Endodermal cell (in vitro differentiated cells): ENCODE results near the gene NBAS. TPM values are rescaled to one million over a fixed set of nuclear protein-coding genes. Genes with fewer than 3 reads are reported as not detected.

Source experiments
- DNase-seq: peaks from one replicate; pipeline ENCODE4 v3.0.0-alpha.2; 2017
- H3K27ac ChIP-seq: 2 replicates; pipeline ENCODE4 v1.5.1; 2013; ENCODE audit warnings: mild to moderate bottlenecking, low read depth, low read length, moderate library complexity
- H3K27me3 ChIP-seq: 2 replicates; pipeline ENCODE4 v1.6.1; 2013; ENCODE audit warnings: mild to moderate bottlenecking, low read length, moderate library complexity; ENCODE audit not compliant: insufficient read depth, control insufficient read depth, poor library complexity, severe bottlenecking
- H3K36me3 ChIP-seq: 2 replicates; pipeline ENCODE4 v1.7.0; 2013; ENCODE audit warnings: mild to moderate bottlenecking, low read length, moderate library complexity; ENCODE audit not compliant: control insufficient read depth, insufficient read depth
- H3K4me1 ChIP-seq: one replicate; pipeline ENCODE4 v1.7.0; 2013; ENCODE audit warnings: low read length; ENCODE audit not compliant: control insufficient read depth, insufficient read depth
- H3K4me3 ChIP-seq: 2 replicates; pipeline ENCODE4 v1.5.1; 2013; ENCODE audit warnings: mild to moderate bottlenecking, low read length, moderate library complexity
- H3K9ac ChIP-seq: 2 replicates; pipeline ENCODE4 v1.6.1; 2013; ENCODE audit warnings: mild to moderate bottlenecking, low read length, moderate library complexity; ENCODE audit not compliant: poor library complexity, severe bottlenecking; ENCODE audit errors: extremely low read depth
- H3K9me3 ChIP-seq: 2 replicates; pipeline ENCODE4 v1.6.1; 2013; ENCODE audit warnings: mild to moderate bottlenecking, low read length, moderate library complexity; ENCODE audit not compliant: control insufficient read depth
- H3K27ac Mint-ChIP-seq: 2 replicates; pipeline ENCODE4 v1.8.0; 2020; ENCODE audit warnings: mixed read lengths
- H3K27me3 Mint-ChIP-seq: 2 replicates; pipeline ENCODE4 v1.8.0; 2021; ENCODE audit warnings: mild to moderate bottlenecking, mixed read lengths; ENCODE audit not compliant: insufficient read depth
- H3K36me3 Mint-ChIP-seq: 2 replicates; pipeline ENCODE4 v1.8.0; 2020; ENCODE audit warnings: low read depth, mixed read lengths
- H3K4me1 Mint-ChIP-seq: 2 replicates; pipeline ENCODE4 v1.8.0; 2020; ENCODE audit warnings: mixed read lengths
- H3K4me3 Mint-ChIP-seq: 2 replicates; pipeline ENCODE4 v1.8.0; 2020; ENCODE audit warnings: mild to moderate bottlenecking, moderate library complexity, mixed read lengths
- H3K9me3 Mint-ChIP-seq: 2 replicates; pipeline ENCODE4 v1.8.0; 2020; ENCODE audit warnings: mild to moderate bottlenecking, mixed read lengths
- CTCF ChIP-seq: fragments of 200-600 bp; sonication (generic); conservative IDR thresholded peaks from 2 replicates; pipeline ENCODE4 v1.5.0; 2021; ENCODE audit warnings: antibody characterized with exemption, mild to moderate bottlenecking
- WGBS, 2 experiments: methylation state at CpG; one replicate each; pipeline versions ENCODE4 v1.1.5 to v1.1.7; 2013; ENCODE audit warnings: missing lambda C conversion rate in 2 of 2, mixed read lengths in 1 of 2; ENCODE audit not compliant: insufficient coverage in 1 of 2, insufficient read length in 1 of 2; 5-methylcytosine and 5-hydroxymethylcytosine counted together
- total RNA-seq, 2 donors: library from RNA; stranded (reverse); fragmentation: NEBNext Ultra II Directional in 1 of 2; extraction: Animal tissue kit (Norgen Biotek cat#: 25700) in 1 of 2; gene quantifications; 2 replicates in 1 of 2; 3 replicates in 1 of 2; pipeline ENCODE4 v1.2.1, GENCODE V29; 2021

The NBAS gene
- total RNA-seq, 2 donors from 2014 or later: 47.4 to 54.7 TPM

DNA sequence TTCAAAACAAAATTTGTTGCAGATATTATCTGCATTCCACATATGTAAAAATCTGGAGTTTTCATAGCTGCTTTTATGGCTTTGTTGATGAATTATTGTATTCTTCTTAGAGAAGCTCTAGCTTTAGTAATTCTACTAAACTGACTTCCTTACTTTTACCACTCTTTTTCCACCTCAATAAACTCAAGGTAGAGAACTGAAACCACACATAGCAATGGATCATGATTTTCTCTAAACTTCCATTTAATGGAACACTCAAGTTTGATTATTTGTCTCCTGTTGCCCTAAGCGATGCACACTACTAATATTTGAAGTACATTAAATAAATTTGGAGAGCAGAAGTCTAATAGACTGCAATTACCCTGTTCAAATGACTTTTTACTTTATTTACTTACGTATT lies 192.0 kb downstream of the NBAS start:
- no peak for TF ChIP-seq CTCF
- Mint-ChIP-seq H3K36me3 (peaks cover 19% of the 10 kb centered on the region), H3K4me1 (peaks cover 13% of the 10 kb centered on the region), H3K4me3 (no peak overlapping the region), H3K27ac (no peak overlapping the region), H3K9me3 (no peaks in the 10 kb centered on the region), H3K27me3 (no peaks in the 10 kb centered on the region)
- peaks cover 3% of the 10 kb centered on the region for H3K36me3 ChIP-seq
- WGBS, 2 experiments: 67 to 96% methylated on average over 1 to 2 of the region's 2 CpGs
- no peaks in the 10 kb centered on the region for H3K4me1 ChIP-seq
- no peak overlapping the region for H3K9ac ChIP-seq
- no peak for DNase-seq
- H3K9me3 ChIP-seq: no peaks in the 10 kb centered on the region
- no peak overlapping the region for H3K27ac ChIP-seq
- H3K4me3 ChIP-seq: no peak overlapping the region
- no peaks in the 10 kb centered on the region for H3K27me3 ChIP-seq

- TF ChIP-seq CTCF: no peak
- Mint-ChIP-seq H3K9me3 (no peaks in the 10 kb centered on the region), H3K36me3 (peaks cover 15% of the 10 kb centered on the region), H3K27me3 (no peaks in the 10 kb centered on the region), H3K4me1 (peaks cover 13% of the 10 kb centered on the region), H3K4me3 (no peak overlapping the region), H3K27ac (no peak overlapping the region)
- WGBS, 2 experiments: 91% methylated on average over 2 of the region's 2 CpGs; no CpG with 5 or more reads in 1 of the 2 experiments
- Histone ChIP-seq H3K4me3 (no peak overlapping the region), H3K4me1 (no peaks in the 10 kb centered on the region), H3K27me3 (no peaks in the 10 kb centered on the region), H3K9me3 (no peaks in the 10 kb centered on the region), H3K36me3 (peaks cover 3% of the 10 kb centered on the region), H3K9ac (no peak overlapping the region), H3K27ac (no peak overlapping the region)
- no peak for DNase-seq
These were observed 193.4 kb downstream of the NBAS start for GRCh38 chr2:15367715-15368114.

- no peak overlapping the region for H3K9ac ChIP-seq
- H3K27me3 ChIP-seq: no peaks in the 10 kb centered on the region
- H3K36me3 ChIP-seq: peaks cover 3% of the 10 kb centered on the region
- Mint-ChIP-seq H3K4me1 (peaks cover 13% of the 10 kb centered on the region), H3K36me3 (peaks cover 15% of the 10 kb centered on the region), H3K4me3 (no peak overlapping the region), H3K9me3 (no peaks in the 10 kb centered on the region), H3K27me3 (no peaks in the 10 kb centered on the region), H3K27ac (no peak overlapping the region)
- no peak overlapping the region for H3K27ac ChIP-seq
- H3K4me3 ChIP-seq: no peak overlapping the region
- 88% methylated on average over 3 of the region's 3 CpGs; no CpG with 5 or more reads in 1 of the 2 experiments for WGBS, 2 experiments
- DNase-seq: no peak
- H3K9me3 ChIP-seq: no peaks in the 10 kb centered on the region
- TF ChIP-seq CTCF: no peak
- H3K4me1 ChIP-seq: no peaks in the 10 kb centered on the region
These were observed 193.9 kb downstream of the NBAS start for GRCh38 chr2:15367205-15367604.
